Measurements from ENCODE around the gene ANKRD6.

Gene ANKRD6

GRCh38 chr6:89566008-89566800 is 133.3 kb downstream of the ANKRD6 start:
- DNase-seq: no peak

- DNase-seq: no peak
These were observed 134.1 kb downstream of the ANKRD6 start for GRCh38 chr6:89566930-89567629.

GRCh38 chr6:89567630-89568390 is 134.9 kb downstream of the ANKRD6 start:
- DNase-seq: no peak

GRCh38 chr6:89574910-89575561 is 142.1 kb downstream of the ANKRD6 start:
- DNase-seq: no peak

- DNase-seq: no peak
These were observed 142.6 kb downstream of the ANKRD6 start for GRCh38 chr6:89575562-89575960.

- DNase-seq: no peak
These were observed 148.2 kb downstream of the ANKRD6 start for GRCh38 chr6:89580997-89581666.

- DNase-seq: no peak
These were observed 148.7 kb downstream of the ANKRD6 start for GRCh38 chr6:89581689-89582088.

- DNase-seq: no peak
These were observed 149.8 kb downstream of the ANKRD6 start for GRCh38 chr6:89582669-89583325.

GRCh38 chr6:89583559-89583958 is 150.6 kb downstream of the ANKRD6 start:
- no peak for DNase-seq

GRCh38 chr6:89584539-89584938 is 151.6 kb downstream of the ANKRD6 start:
- DNase-seq: no peak

- DNase-seq: no peak
These were observed 152.2 kb downstream of the ANKRD6 start for GRCh38 chr6:89585154-89585553.

- DNase-seq: no peak
These were observed 156.5 kb downstream of the ANKRD6 start for GRCh38 chr6:89589297-89590025.

GRCh38 chr6:89590133-89590532 is 157.2 kb downstream of the ANKRD6 start:
- DNase-seq: no peak

GRCh38 chr6:89591745-89592144 is 158.8 kb downstream of the ANKRD6 start:
- DNase-seq: no peak

GRCh38 chr6:89596056-89596455 is 163.1 kb downstream of the ANKRD6 start:
- DNase-seq: no peak

GRCh38 chr6:89596484-89596883 is 163.5 kb downstream of the ANKRD6 start:
- DNase-seq: no peak

GRCh38 chr6:89597372-89597771 is 164.4 kb downstream of the ANKRD6 start:
- DNase-seq: no peak

GRCh38 chr6:89597988-89598387 is 165.0 kb downstream of the ANKRD6 start:
- DNase-seq: no peak

GRCh38 chr6:89599727-89600126 is 166.8 kb downstream of the ANKRD6 start:
- DNase-seq: no peak

- no peak for DNase-seq
These were observed 169.2 kb downstream of the ANKRD6 start for GRCh38 chr6:89602166-89602565.

GRCh38 chr6:89604653-89605052 is 171.7 kb downstream of the ANKRD6 start:
- DNase-seq: no peak

All from NCI-H510A (cell line).